HepG2 (cell line): ENCODE results near the gene RFX6. TPM values are rescaled to one million over a fixed set of nuclear protein-coding genes. Genes with fewer than 3 reads are reported as not detected.

Experiments used
- ATAC-seq: fragments of 200-7000 bp; cut with Tn5 transposase; 3 replicates; pipeline ENCODE4 v1.9.1; 2020; ENCODE audit warnings: mild to moderate bottlenecking, moderate library complexity
- BruUV-seq: library from RNA; stranded (reverse); fragments of 400-500 nt; replicated peaks from 2 replicates; lab custom pipeline; 2021; lab: Mats Ljungman, UMichigan
- CTCF ChIA-PET: fragments of 300-600 bp; formaldehyde crosslinking; extraction: SDS; loops from one replicate; lab custom pipeline; 2021; ENCODE audit warnings: low total read pairs, inconsistent platforms, low intra/inter-chr PET ratio; lab: Yijun Ruan, JAX
- POLR2A ChIA-PET: fragments of 350-600 bp; sonication (Branson Sonifier 250); formaldehyde crosslinking; loops from one replicate; lab custom pipeline; 2020; ENCODE audit warnings: antibody characterized with exemption, inconsistent platforms; lab: Yijun Ruan, JAX
- DNase-seq: peaks from one replicate; pipeline ENCODE4 v3.0.0-alpha.2; 2015; ENCODE audit warnings: low spot score
- FAIRE-seq: peaks from 3 replicates; lab custom pipeline; 2011; peaks lifted over from hg19 to GRCh38; lab: Jason Lieb, UNC
- H2AFZ ChIP-seq: one replicate; pipeline ENCODE4 v1.6.1; 2011; ENCODE audit warnings: low read length, inconsistent platforms
- H3K27ac ChIP-seq: fragments of 300-600 bp; 3 replicates; pipeline ENCODE4 v1.8.0; 2011; ENCODE audit warnings: mixed run types, mild to moderate bottlenecking, mixed read lengths, low read length, inconsistent platforms; ENCODE audit not compliant: insufficient read depth; ENCODE audit errors: extremely low read length
- H3K27me3 ChIP-seq, 2 experiments: fragments of 200-600 bp in 1 of 2; 2 replicates in 1 of 2; 3 replicates in 1 of 2; pipeline versions ENCODE4 v1.6.0 to v1.8.0; 2011; ENCODE audit warnings: low read length in 2 of 2, mild to moderate bottlenecking in 2 of 2, moderate library complexity in 2 of 2, inconsistent platforms in 1 of 2; ENCODE audit not compliant: insufficient read depth in 2 of 2, control insufficient read depth in 1 of 2
- H3K36me3 ChIP-seq, 2 experiments: fragments of 200-600 bp in 1 of 2; replicated peaks in 1 of 2; 2 replicates in 1 of 2; 3 replicates in 1 of 2; pipeline versions ENCODE4 v1.5.1 to v1.8.0; 2011; ENCODE audit warnings: low read length in 2 of 2, inconsistent platforms in 1 of 2; ENCODE audit not compliant: insufficient read depth in 2 of 2, control insufficient read depth in 1 of 2
- H3K4me1 ChIP-seq: 2 replicates; pipeline ENCODE4 v1.5.1; 2012; ENCODE audit warnings: low read length, inconsistent platforms; ENCODE audit not compliant: insufficient read depth
- H3K4me2 ChIP-seq: 2 replicates; pipeline ENCODE4 v1.6.0; 2011; ENCODE audit warnings: low read depth, low read length, inconsistent platforms
- H3K4me3 ChIP-seq, 3 experiments: fragments of 200-600 bp in 1 of 3; sonication (generic), shearing (Covaris generic) in 1 of 3; replicated peaks in 1 of 3; 2 replicates each; pipeline ENCODE4 v1.5.1; 2011 to 2016; ENCODE audit warnings: low read length in 3 of 3, inconsistent platforms in 2 of 3, low read depth in 2 of 3, mild to moderate bottlenecking in 2 of 3, control low read depth in 1 of 3, mixed read lengths in 1 of 3; ENCODE audit not compliant: insufficient read depth in 1 of 3
- H3K79me2 ChIP-seq: one replicate; pipeline ENCODE4 v1.6.1; 2011; ENCODE audit warnings: low read length, inconsistent platforms; ENCODE audit not compliant: insufficient read depth
- H3K9ac ChIP-seq: 2 replicates; pipeline ENCODE4 v1.6.0; 2011; ENCODE audit warnings: mild to moderate bottlenecking, low read depth, low read length, inconsistent platforms; ENCODE audit not compliant: insufficient read depth
- H3K9me3 ChIP-seq: 2 replicates; pipeline ENCODE4 v1.5.1; 2012; ENCODE audit warnings: mild to moderate bottlenecking, low read length
- H4K20me1 ChIP-seq: 2 replicates; pipeline ENCODE4 v1.6.0; 2011; ENCODE audit warnings: inconsistent platforms, mild to moderate bottlenecking, low read length, moderate library complexity; ENCODE audit not compliant: insufficient read depth
- CEBPG ChIP-seq: IDR thresholded peaks from 2 replicates; pipeline ENCODE4 v1.6.1; 2016
- ELF4 ChIP-seq: sonication (generic); formaldehyde crosslinking; IDR thresholded peaks from 2 replicates; pipeline ENCODE4 v1.5.0; 2020; ENCODE audit warnings: missing genetic modification reagents, mild to moderate bottlenecking, moderate library complexity, borderline replicate concordance
- FOXJ3 ChIP-seq: sonication (generic); formaldehyde crosslinking; IDR thresholded peaks from 2 replicates; pipeline ENCODE4 v1.4.0; 2020; ENCODE audit warnings: missing genetic modification reagents, mild to moderate bottlenecking, borderline replicate concordance
- MIER2 ChIP-seq: IDR thresholded peaks from 2 replicates; pipeline ENCODE4 v1.6.1; 2016; ENCODE audit warnings: missing biosample characterization, missing genetic modification reagents
- MTA3 ChIP-seq: sonication (generic); formaldehyde crosslinking; IDR thresholded peaks from 2 replicates; pipeline ENCODE4 v1.4.0; 2020; ENCODE audit warnings: missing genetic modification reagents
- MYPOP ChIP-seq: sonication (generic); formaldehyde crosslinking; IDR thresholded peaks from 2 replicates; pipeline ENCODE4 v1.8.1; 2023; ENCODE audit warnings: mild to moderate bottlenecking, moderate library complexity, missing genetic modification reagents
- NFATC3 ChIP-seq: sonication (generic); formaldehyde crosslinking; IDR thresholded peaks from 2 replicates; pipeline ENCODE4 v1.5.1; 2020; ENCODE audit warnings: mild to moderate bottlenecking, missing genetic modification reagents
- NFIC ChIP-seq: IDR thresholded peaks from 2 replicates; pipeline ENCODE4 v1.6.1; 2012; ENCODE audit warnings: mild to moderate bottlenecking, low read length, inconsistent platforms
- ZMYM2 ChIP-seq: sonication (generic); formaldehyde crosslinking; IDR thresholded peaks from 2 replicates; pipeline ENCODE4 v1.8.0; 2022; ENCODE audit warnings: mild to moderate bottlenecking, missing genetic modification reagents
- ZNF331 ChIP-seq: sonication (generic); formaldehyde crosslinking; IDR thresholded peaks from 2 replicates; pipeline ENCODE4 v1.4.0; 2020; ENCODE audit warnings: missing genetic modification reagents
- ZNF468 ChIP-seq: sonication (generic); formaldehyde crosslinking; IDR thresholded peaks from 2 replicates; pipeline ENCODE4 v1.8.0; 2022; ENCODE audit warnings: mild to moderate bottlenecking, moderate library complexity, missing genetic modification reagents
- ZNF691 ChIP-seq: sonication (generic); formaldehyde crosslinking; IDR thresholded peaks from 2 replicates; pipeline ENCODE4 v1.4.0; 2020; ENCODE audit warnings: missing genetic modification reagents, low read depth, mild to moderate bottlenecking, borderline replicate concordance
- ZNF710 ChIP-seq: sonication (generic); formaldehyde crosslinking; IDR thresholded peaks from 2 replicates; pipeline ENCODE4 v1.5.0; 2020; ENCODE audit warnings: mild to moderate bottlenecking, missing genetic modification reagents, borderline replicate concordance
- WGBS: methylation state at CpG from one replicate; pipeline ENCODE4 v1.1.6; 2017; ENCODE audit warnings: low lambda C conversion rate; 5-methylcytosine and 5-hydroxymethylcytosine counted together
- in situ Hi-C: cut with HindIII; loops from 2 replicates; pipeline ENCODE4 v1.10.0; 2017; ENCODE audit warnings: low pct_unique_long_range_greater_than_20kb; ENCODE audit not compliant: extremely low pct_ligation_motif_present
- intact Hi-C: fragments of 100-400 bp; cut with micrococcal nuclease; formaldehyde crosslinking; loops from one replicate; pipeline ENCODE4 v1.10.0; 2022; ENCODE audit not compliant: unreplicated experiment
- polyA plus RNA-seq, 8 experiments: library from polyadenylated mRNA; depleted of rRNA in 3 of 8; stranded (reverse) in 7 of 8; unstranded in 1 of 8; fragments of >200 nt; fragmentation: Illumina TruSeq in 4 of 8; extraction: Trizol in 4 of 8; gene quantifications; 2 replicates each; pipeline versions ENCODE4 v1.2.1 to v1.2.3, GENCODE V29; 2011 to 2016; ENCODE audit warnings: low read depth in 4 of 8, missing spikeins in 1 of 8, mixed read lengths in 1 of 8; ENCODE audit not compliant: insufficient read depth in 1 of 8
- total RNA-seq, 5 experiments: library from RNA; depleted of rRNA; stranded (reverse); fragments of >200 nt; fragmentation: Illumina TruSeq; extraction: Trizol; gene quantifications; 2 replicates each; pipeline ENCODE4 v1.2.3, GENCODE V29; 2016; ENCODE audit warnings: low read depth in 1 of 5
- TF ChIP-seq, protein P1 (sequence below): sonication (generic); formaldehyde crosslinking; IDR thresholded peaks from 2 replicates; pipeline ENCODE4 v1.4.0; 2020; ENCODE audit warnings: missing genetic modification reagents, mild to moderate bottlenecking, borderline replicate concordance
- TF ChIP-seq, protein P2 (sequence below): IDR thresholded peaks from 2 replicates; pipeline ENCODE4 v1.6.1; 2016; ENCODE audit warnings: low read depth

Gene RFX6
- total and polyA plus RNA-seq, 2 of the 13 experiments (the other 11 are each of a cell fraction or from before 2014, with no cell fraction given): 0.04 TPM; not detected in 1

GRCh38 chr6:116954335-116954734 lies 77.3 kb downstream of the RFX6 start (continued):
- TF ChIP-seq, protein P1, sequence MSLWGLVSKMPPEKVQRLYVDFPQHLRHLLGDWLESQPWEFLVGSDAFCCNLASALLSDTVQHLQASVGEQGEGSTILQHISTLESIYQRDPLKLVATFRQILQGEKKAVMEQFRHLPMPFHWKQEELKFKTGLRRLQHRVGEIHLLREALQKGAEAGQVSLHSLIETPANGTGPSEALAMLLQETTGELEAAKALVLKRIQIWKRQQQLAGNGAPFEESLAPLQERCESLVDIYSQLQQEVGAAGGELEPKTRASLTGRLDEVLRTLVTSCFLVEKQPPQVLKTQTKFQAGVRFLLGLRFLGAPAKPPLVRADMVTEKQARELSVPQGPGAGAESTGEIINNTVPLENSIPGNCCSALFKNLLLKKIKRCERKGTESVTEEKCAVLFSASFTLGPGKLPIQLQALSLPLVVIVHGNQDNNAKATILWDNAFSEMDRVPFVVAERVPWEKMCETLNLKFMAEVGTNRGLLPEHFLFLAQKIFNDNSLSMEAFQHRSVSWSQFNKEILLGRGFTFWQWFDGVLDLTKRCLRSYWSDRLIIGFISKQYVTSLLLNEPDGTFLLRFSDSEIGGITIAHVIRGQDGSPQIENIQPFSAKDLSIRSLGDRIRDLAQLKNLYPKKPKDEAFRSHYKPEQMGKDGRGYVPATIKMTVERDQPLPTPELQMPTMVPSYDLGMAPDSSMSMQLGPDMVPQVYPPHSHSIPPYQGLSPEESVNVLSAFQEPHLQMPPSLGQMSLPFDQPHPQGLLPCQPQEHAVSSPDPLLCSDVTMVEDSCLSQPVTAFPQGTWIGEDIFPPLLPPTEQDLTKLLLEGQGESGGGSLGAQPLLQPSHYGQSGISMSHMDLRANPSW (CRISPR knock-in tag): 0 out of 2 replicates have a peak, but pooled peaks have one; percentile 45

- no peaks in the 10 kb centered on the region for H3K9me3 ChIP-seq
- in situ Hi-C loops (loop anchor here (25.0 kb wide), 1 partner anchor 657 kb away; the partner anchor contains the start of gene GOPC), intact Hi-C loops (no loop called here)
- ATAC-seq (peak; percentile 100), FAIRE-seq (peak; percentile 83), DNase-seq (peak; percentile 85)
- no peak overlapping the region for H3K9ac ChIP-seq
- no peaks in the 10 kb centered on the region for H4K20me1 ChIP-seq
- BruUV-seq: no TSS peak
- WGBS: under 1% methylated on average over 7 of the region's 7 CpGs
- H3K27ac ChIP-seq: no peak overlapping the region
- ChIA-PET CTCF (no interaction called here), POLR2A (no interaction called here)
- peak overlapping the region in 2 of 3 experiments; percentile 13 to 19; a peak in 3 of 6 replicates for H3K4me3 ChIP-seq
- no peaks in the 10 kb centered on the region for H3K27me3 ChIP-seq
- no peaks in the 10 kb centered on the region for H3K36me3 ChIP-seq
- no peaks in the 10 kb centered on the region for H3K79me2 ChIP-seq
- no peak overlapping the region for H2AFZ ChIP-seq
- H3K4me2 ChIP-seq: peak overlapping the region; percentile 68
- peaks cover 36% of the 10 kb centered on the region for H3K4me1 ChIP-seq
- TF ChIP-seq CEBPG (CRISPR knock-in tag) (peak; percentile 27; the same call in 1 of the 2 replicates), ZNF691 (CRISPR knock-in tag) (no peak), MTA3 (CRISPR knock-in tag) (no peak), MIER2 (CRISPR knock-in tag) (no peak), ELF4 (0 out of 2 replicates have a peak, but pooled peaks have one; percentile 33), NFATC3 (CRISPR knock-in tag) (no peak), ZMYM2 (CRISPR knock-in tag) (no peak), ZNF468 (no peak), MYPOP (CRISPR knock-in tag) (peak; percentile 56; the same call in 1 of the 2 replicates), NFIC (0 out of 2 replicates have a peak, but pooled peaks have one; percentile 42), FOXJ3 (CRISPR knock-in tag) (no peak), ZNF710 (CRISPR knock-in tag) (peak; percentile 6; the same call in 1 of the 2 replicates), ZNF331 (CRISPR knock-in tag) (0 out of 2 replicates have a peak, but pooled peaks have one; percentile 34)
- TF ChIP-seq, protein P2, sequence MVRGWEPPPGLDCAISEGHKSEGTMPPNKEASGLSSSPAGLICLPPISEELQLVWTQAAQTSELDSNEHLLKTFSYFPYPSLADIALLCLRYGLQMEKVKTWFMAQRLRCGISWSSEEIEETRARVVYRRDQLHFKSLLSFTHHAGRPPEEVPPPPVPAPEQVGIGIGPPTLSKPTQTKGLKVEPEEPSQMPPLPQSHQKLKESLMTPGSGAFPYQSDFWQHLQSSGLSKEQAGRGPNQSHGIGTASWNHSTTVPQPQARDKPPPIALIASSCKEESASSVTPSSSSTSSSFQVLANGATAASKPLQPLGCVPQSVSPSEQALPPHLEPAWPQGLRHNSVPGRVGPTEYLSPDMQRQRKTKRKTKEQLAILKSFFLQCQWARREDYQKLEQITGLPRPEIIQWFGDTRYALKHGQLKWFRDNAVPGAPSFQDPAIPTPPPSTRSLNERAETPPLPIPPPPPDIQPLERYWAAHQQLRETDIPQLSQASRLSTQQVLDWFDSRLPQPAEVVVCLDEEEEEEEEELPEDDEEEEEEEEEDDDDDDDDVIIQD (CRISPR knock-in tag): peak; percentile 44; the same call in 1 of the 2 replicates
Observed at GRCh38 chr6:116954938-116955337, 77.9 kb downstream of the RFX6 start.
